ENCODE results near the gene GLMN.
A peak's percentile ranks its signal among the peaks of the same experiment; 100 is the strongest.
"Not testable (repeated sequence)": the region's sequence is repeated elsewhere in the genome, so short reads cannot be mapped to it uniquely, and the experiment has no call there.

GLMN gene

DNA sequence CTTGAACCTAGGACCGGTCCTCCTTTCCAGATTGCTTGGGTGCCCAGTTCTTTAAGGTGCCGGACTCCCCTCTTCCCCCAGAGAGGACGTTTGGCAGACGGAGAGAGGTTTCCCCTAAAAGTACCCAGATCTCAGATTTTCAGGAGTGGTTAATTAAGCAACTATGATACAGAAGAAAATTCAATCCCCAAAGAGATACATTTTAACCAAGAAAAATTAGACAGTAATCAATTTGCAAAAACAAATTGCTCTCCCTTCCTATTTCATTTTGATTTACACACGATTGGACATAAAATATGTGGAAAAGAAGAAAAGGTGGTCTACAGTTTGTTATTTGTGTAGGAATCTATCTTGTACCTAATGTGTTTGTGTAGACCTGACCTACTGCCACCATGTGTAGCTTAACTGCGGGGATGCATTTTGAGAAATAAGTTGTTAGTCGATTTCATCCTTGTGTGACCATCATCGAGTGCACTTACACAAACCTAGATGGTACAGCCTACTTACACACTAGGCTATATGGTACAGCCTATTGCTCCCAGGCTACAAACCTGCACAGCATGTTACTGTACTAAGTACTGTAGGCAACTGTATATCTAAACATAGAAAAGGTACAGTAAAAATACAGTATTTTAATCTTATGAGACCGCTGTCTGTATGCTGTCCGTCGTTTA lies 827 bp upstream of the GLMN start:
- no peak for DNase-seq

GRCh38 chr1:92298213-92298572 lies 594 bp downstream of the GLMN start:
- DNase-seq, result no peak

DNA sequence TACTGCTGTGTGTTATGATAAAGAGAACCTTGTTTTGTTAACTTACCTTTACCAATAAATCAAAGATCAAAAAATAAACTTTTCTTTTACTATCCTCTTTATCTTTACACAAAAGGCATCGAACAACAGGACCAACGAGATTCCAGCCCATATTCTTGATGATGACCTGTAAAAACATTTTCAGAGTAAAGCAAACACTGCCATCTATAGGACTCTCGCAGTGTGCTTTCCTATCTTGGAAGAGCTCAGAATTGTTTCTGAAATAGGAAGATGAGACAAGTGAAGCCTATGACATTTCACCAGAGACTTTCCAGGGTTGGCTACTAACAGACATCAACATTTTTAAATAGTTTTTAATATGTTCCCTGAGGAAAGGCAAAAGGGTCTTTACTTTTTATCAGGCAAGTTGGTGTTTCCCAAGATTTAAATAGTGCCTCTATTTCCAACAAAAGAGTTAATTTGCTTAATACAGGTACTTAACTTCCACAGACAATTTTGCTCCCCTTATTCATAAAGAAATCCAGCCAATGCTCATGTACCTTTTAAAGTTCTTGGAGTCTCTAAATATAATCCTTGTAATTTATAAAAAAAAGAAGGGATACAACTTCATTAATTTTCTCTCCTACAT lies 7.3 kb downstream of the GLMN start:
- DNase-seq, result peak in 7 of 58 donors; percentile 2 to 41 (median 9)

DNA sequence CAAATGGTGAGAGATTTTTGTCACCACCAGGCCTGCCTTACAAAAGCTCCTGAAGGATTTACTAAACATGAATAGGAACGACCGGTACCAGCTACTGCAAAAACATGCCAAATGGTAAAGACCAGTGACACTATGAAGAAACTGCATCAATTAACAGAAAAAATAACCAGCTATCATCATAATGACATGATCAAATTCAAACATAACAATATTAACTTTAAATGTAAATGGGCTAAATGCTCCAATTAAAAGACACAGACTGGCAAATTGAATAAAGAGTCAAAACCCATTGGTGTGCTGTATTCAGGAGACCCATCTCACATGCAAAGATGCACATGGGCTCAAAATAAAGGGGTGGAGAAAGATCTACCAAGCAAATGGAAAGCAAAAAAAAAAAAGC lies 17.4 kb downstream of the GLMN start:
- not testable (repeated sequence) for DNase-seq

- DNase-seq, result not testable (repeated sequence)
These were observed 19.0 kb downstream of the GLMN start for GRCh38 chr1:92279781-92280180.

DNA sequence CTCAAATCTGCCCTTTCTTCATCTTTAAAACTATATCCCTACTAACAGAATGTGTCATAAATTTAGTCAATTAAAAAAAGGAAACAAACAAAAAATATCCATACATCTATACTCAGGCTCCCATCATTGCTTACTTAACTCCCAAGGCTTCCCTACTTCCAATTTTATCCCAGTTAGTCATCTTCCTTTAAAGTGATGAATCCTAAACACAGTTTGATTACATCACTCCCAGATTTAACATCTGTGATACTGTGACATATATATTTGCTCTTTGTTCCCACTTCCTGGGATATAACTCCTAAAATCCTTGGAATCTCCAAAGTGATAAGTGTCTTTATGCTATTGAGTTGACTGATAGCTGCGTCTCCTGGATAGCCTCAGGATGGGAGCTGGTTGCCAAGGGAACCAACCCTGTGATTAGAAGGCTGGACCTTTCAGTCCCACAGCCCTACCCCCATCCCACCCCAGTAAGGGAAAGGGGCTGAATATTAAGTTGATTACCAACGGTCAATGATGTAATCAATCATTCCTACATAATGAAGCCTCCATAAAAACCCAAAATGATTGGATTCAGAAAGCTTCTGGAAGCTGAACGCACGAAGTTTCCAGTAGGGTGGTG lies 21.6 kb downstream of the GLMN start:
- no peak for DNase-seq

DNA sequence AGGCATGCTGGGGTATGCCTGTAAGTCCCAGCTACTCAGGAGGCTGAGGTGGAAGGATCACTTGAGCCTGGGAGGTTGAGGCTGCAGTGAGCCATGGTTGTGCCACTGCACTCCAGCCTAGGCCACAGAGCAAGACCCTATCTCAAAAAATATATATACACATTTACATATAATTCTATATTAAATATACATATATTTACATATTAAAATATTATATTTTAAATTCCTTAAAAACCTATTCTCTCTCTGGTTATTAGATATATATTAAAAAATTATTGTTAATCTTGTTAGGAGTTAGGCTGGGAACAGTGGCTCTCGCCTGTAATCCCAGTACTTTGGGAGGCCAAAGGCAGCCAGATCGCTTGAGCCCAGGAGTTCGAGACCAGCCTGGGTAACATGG lies 22.7 kb downstream of the GLMN start:
- DNase-seq, result no peak

DNA sequence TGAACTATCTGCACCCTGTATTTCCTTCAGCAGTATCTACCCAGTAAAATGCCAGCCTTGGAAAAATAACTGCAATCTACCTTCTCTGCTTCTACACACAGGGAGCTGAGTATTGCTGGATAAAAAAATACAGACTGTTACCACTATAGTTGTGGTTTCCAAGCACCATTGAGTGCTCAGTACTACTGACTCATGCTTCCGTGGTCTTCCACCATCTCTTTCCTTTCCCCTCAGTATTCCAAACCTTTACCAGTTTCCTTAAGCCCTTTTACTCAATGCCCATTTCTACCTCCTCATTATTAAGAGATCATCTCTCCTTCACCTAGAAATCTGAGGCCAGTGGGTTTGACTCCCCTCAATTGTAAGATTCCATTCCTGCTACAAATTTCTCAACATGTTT lies 23.8 kb downstream of the GLMN start:
- no peak for DNase-seq

DNA sequence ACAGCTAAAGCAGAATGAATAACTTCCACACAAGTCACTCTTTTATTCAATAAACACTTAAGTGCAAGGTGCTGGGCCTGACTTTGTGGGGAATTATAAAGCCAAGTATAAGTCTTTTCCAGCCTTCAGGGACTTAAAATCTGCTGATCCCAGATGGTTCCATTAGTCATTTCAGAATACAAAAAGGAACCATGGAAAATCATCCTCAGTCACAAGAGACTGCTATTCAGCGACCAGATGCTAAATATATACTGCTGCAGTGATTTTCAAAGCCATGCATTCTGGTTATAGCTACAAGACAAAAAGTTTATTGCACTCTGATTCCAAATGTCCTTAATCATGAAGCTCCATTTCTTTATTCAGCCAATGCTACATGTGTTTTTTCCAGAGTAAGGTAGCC lies 25.7 kb downstream of the GLMN start:
- DNase-seq, result peak in 4 of 58 donors; percentile 1 to 38 (median 16)

- DNase-seq, result no peak
These were observed 36.3 kb downstream of the GLMN start for GRCh38 chr1:92262516-92262915.

- no peak for DNase-seq
These were observed 39.4 kb downstream of the GLMN start for GRCh38 chr1:92259350-92259749.

GRCh38 chr1:92254714-92255113 lies 44.1 kb downstream of the GLMN start:
- not testable (repeated sequence) for DNase-seq

- DNase-seq, result no peak
These were observed 54.4 kb downstream of the GLMN start for GRCh38 chr1:92244376-92244775.

- DNase-seq, result no peak
These were observed 58.8 kb downstream of the GLMN start for GRCh38 chr1:92240034-92240433.

- DNase-seq, result no peak
These were observed 68.1 kb downstream of the GLMN start for GRCh38 chr1:92230736-92231135.

DNA sequence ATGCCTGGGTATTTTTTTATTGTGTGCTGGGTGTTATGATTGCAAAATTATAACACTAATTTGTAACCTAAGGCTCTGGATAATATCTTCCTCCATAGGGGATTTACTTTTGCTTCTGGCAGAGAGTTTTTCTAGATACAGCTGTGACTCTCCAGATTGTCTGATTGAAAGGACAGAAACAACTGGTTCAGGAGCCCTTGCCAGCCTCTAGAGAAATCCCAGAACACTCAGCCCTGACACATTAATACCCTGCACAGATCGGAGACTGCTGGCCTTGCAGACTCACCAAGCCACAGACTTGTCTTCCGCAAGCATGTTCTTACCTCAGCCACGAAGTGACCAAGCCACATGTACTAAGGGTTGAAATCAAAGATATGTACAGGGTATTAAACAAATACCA lies 70.4 kb downstream of the GLMN start:
- no peak for DNase-seq

- no peak for DNase-seq
These were observed 79.8 kb downstream of the GLMN start for GRCh38 chr1:92219028-92219427.

GRCh38 chr1:92218559-92218958 lies 80.2 kb downstream of the GLMN start:
- no peak for DNase-seq

GRCh38 chr1:92217721-92218120 lies 81.1 kb downstream of the GLMN start, which contains the start of gene C1orf146:
Gene C1orf146, plus strand, starts transcription at chr1:92217915. Its CDS starts 13,506 bp downstream, at chr1:92231421.
- peak in 1 of 58 donors; percentile 2 for DNase-seq

DNA sequence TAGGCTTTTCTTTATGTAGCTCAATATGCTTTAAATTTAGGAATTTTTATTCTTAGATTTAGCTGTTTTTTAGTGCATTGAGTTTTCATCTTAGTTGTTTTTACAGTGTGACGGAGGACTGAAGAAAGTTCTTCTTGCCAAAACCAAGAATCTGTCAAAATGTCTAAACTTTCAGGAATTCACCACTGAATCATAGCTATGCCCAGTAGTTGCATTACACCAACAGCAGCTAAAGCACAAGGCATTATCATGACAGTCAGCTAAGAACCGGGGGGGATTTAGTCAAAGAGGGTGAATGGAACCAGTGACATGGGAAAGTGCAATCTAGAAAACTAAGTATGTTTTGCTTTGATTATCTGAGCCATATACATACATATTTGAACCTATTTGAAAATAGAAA lies 87.6 kb downstream of the GLMN start:
- DNase-seq, result no peak

DNA sequence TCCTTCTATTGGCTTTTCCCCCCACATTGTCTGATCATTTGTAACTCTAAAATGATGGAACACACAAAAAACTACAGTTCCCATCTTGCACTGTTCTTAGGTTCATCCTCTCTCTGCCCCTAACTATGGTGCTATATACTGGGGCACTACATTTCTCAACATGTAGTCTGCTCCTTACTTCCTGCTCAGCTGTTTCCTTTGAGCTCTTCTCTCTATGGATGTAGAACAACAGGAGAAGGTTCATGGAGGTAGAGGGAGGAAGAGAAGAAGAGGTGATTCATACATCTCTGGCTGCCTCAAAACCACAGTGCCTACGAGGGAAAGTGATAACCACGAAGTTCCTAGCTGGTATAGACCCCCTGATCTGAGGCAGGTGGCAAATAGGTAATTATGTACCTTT lies 88.1 kb downstream of the GLMN start:
- no peak for DNase-seq

- no peak for DNase-seq
These were observed 95.7 kb downstream of the GLMN start for GRCh38 chr1:92203105-92203504.

DNA sequence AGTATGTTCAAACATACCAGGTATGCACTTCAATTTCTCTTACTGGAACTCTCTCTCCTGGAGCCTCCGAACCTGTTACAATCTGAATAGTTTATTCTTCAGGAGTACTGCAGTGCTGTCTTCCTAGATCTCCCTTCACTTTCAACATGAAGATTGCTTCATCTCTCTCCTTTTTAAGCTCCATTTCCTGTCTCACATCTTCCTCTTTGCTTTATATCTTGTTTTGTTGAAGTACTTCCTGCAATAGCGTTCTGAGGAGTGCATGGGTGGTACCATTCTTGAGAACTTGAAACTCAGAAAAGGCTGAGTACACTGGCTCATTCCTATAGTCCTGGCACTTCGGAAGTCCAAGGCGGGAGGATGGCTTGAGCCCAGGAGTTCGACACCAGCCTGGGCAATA lies 96.8 kb downstream of the GLMN start:
- DNase-seq, result no peak

All from anterior cingulate cortex (tissue), 58 donors.